LNCaP clone FGC (cell line): ENCODE results near the gene MRTFB.

Experiments used
- DNase-seq: peaks from one replicate; pipeline ENCODE4 v3.0.0-alpha.2; 2011; ENCODE audit warnings: low read depth
- H3K4me3 ChIP-seq: 2 replicates; pipeline ENCODE4 v1.5.1; 2011; ENCODE audit warnings: mild to moderate bottlenecking, low read depth, low read length, control low read depth
- CTCF ChIP-seq: IDR thresholded peaks from 2 replicates; pipeline ENCODE4 v1.5.1; 2012; ENCODE audit warnings: mild to moderate bottlenecking; ENCODE audit not compliant: control insufficient read depth, insufficient read depth; ENCODE audit errors: extremely low read depth

The MRTFB gene

GRCh38 chr16:14131774-14132695 is 60.9 kb downstream of the MRTFB start:
- no peak for DNase-seq
- TF ChIP-seq CTCF: no peak

GRCh38 chr16:14132696-14133048 is 61.6 kb downstream of the MRTFB start:
- H3K4me3 ChIP-seq: no peak overlapping the region
- DNase-seq: no peak
- no peak for TF ChIP-seq CTCF

More at GRCh38 chr16:14131774-14132695, 60.9 kb downstream of the MRTFB start:
- no peak overlapping the region for H3K4me3 ChIP-seq

- TF ChIP-seq CTCF: no peak
- no peak for DNase-seq
- no peak overlapping the region for H3K4me3 ChIP-seq
Measured at GRCh38 chr16:14133907-14134306, 62.8 kb downstream of the MRTFB start.

- no peak for DNase-seq
- H3K4me3 ChIP-seq: no peak overlapping the region
- no peak for TF ChIP-seq CTCF
Measured at GRCh38 chr16:14135704-14136103, 64.6 kb downstream of the MRTFB start.

- no peak for TF ChIP-seq CTCF
- no peak for DNase-seq
- no peak overlapping the region for H3K4me3 ChIP-seq
Measured at GRCh38 chr16:14139872-14140271, 68.8 kb downstream of the MRTFB start.

- DNase-seq: no peak
- TF ChIP-seq CTCF: no peak
- H3K4me3 ChIP-seq: no peak overlapping the region
Measured at GRCh38 chr16:14140923-14141322, 69.8 kb downstream of the MRTFB start.

GRCh38 chr16:14146445-14146844 is 75.3 kb downstream of the MRTFB start:
- DNase-seq: no peak
- no peak for TF ChIP-seq CTCF
- no peak overlapping the region for H3K4me3 ChIP-seq
